Gastrocnemius medialis (tissue), 4 donors: ENCODE results near the gene ELL2.

Source experiments
- POLR2A ChIP-seq, 2 donors: fragments of 450-650 bp; IDR thresholded peaks; one replicate each; pipeline ENCODE4 v1.6.1; 2017; ENCODE audit warnings: antibody characterized with exemption in 2 of 2, mild to moderate bottlenecking in 2 of 2, moderate library complexity in 2 of 2
- TF ChIP-seq, protein P1 (sequence below), 5 experiments: fragments of 450-650 bp in 3 of 5; fragments of 200-600 bp in 2 of 5; sonication (generic) in 2 of 5; IDR thresholded peaks in 4 of 5; conservative IDR thresholded peaks in 1 of 5; 1 replicate in 4 of 5; 2 replicates in 1 of 5; pipeline ENCODE4 v1.5.1; 2016 to 2019; ENCODE audit warnings: antibody characterized with exemption in 5 of 5, mild to moderate bottlenecking in 3 of 5, moderate library complexity in 3 of 5

DNA sequence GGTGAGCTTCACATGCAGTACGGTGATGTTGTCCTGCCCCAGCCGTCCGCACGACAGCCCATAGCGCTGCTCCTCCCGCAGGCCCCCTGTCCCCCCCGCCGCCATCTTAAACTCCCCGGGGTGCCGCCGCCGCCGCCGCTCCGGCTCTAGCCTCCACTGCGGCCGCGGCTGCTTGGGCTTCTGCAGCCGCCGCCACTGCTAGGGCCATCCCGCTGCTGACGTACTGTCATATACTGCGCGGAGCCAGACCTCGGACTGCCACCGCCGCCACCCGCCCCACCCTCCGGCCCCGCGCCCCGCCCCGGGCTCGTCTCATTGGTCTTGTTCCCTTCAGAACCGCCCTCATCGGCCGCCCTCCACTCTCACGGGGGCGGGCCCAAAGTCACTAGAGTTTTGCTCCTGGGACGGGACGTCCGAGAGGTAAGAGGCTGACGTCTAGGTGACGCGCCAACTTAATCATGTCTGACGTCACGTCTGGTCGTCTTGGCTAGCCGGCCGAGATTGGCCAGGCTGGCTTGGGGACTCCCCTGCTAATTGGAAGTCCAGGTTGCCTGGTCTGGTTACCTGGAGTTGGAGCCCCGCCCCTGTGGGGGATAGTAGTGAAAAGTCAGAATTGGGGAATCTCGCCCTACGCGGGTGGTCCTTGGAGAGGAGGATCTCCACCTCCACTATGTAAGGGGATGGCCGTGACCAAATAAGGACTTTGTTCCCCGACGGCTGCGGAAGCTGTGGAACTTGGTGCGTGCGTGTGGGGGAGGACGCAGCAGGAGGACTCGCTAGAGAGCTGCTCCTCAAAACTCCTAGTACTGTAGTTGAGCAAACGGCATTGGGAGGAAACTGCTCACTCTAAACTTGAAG, at the start of gene ELL2:
- TF ChIP-seq, protein P1, sequence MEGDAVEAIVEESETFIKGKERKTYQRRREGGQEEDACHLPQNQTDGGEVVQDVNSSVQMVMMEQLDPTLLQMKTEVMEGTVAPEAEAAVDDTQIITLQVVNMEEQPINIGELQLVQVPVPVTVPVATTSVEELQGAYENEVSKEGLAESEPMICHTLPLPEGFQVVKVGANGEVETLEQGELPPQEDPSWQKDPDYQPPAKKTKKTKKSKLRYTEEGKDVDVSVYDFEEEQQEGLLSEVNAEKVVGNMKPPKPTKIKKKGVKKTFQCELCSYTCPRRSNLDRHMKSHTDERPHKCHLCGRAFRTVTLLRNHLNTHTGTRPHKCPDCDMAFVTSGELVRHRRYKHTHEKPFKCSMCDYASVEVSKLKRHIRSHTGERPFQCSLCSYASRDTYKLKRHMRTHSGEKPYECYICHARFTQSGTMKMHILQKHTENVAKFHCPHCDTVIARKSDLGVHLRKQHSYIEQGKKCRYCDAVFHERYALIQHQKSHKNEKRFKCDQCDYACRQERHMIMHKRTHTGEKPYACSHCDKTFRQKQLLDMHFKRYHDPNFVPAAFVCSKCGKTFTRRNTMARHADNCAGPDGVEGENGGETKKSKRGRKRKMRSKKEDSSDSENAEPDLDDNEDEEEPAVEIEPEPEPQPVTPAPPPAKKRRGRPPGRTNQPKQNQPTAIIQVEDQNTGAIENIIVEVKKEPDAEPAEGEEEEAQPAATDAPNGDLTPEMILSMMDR (IDR thresholded peaks at IDR 0.05 in 4 of 5, conservative IDR thresholded peaks at IDR 0.05 in 1 of 5), result no peak
- TF ChIP-seq POLR2A (IDR thresholded peaks at IDR 0.05), result peak; percentile 91 to 95
